HG02884 (cell line): ENCODE measurements around the gene ANKLE1.
"Not testable (repeated sequence)": the region's sequence is repeated elsewhere in the genome, so short reads cannot be mapped to it uniquely, and the experiment has no call there.

Experiments used
- ATAC-seq: cut with Tn5 transposase; IDR thresholded peaks from one replicate; pipeline ENCODE4 v1.9.1; 2021; ENCODE audit warnings: mild to moderate bottlenecking, moderate library complexity; ENCODE audit not compliant: unreplicated experiment

ANKLE1 gene

GRCh38 chr19:17246681-17247425 lies 34.8 kb upstream of the ANKLE1 start:
- no peak for ATAC-seq

GRCh38 chr19:17248011-17248776 lies 33.5 kb upstream of the ANKLE1 start:
- no peak for ATAC-seq

DNA sequence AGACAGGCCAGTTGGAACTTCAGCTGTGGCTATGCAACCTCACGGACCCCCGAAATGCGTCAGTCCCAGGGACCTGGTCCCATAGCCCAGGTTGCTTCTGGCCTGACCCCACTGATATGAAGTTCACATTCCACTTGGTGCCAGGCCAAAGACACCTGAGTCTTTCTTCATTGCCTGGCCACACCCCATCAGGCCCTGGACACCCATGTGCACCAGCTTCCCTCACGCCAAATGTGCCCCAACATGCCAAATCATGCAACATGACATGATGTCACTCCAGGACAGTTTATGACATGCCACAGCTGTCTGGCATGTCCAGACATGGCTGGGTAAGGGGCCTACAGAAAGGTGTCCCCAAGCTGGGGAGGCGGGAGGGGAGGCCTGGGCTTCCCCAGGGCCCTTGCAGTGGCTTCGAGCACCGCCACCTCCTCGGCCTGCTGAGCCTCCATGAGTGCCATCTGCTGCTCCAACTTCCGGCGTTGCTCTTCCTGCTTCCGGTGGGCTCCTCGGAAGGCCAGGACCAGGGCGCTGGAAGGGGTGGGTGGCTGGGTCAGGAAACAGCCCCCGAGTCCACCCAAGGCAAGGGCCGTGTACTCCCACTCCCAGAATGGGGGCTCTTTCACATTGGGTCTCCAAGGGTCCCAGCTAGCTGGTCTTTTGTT lies 31.7 kb upstream of the ANKLE1 start:
- ATAC-seq: no peak

GRCh38 chr19:17254636-17255035 lies 27.1 kb upstream of the ANKLE1 start:
- no peak for ATAC-seq

- ATAC-seq: no peak
Measured at GRCh38 chr19:17255150-17255621, 26.5 kb upstream of the ANKLE1 start.

DNA sequence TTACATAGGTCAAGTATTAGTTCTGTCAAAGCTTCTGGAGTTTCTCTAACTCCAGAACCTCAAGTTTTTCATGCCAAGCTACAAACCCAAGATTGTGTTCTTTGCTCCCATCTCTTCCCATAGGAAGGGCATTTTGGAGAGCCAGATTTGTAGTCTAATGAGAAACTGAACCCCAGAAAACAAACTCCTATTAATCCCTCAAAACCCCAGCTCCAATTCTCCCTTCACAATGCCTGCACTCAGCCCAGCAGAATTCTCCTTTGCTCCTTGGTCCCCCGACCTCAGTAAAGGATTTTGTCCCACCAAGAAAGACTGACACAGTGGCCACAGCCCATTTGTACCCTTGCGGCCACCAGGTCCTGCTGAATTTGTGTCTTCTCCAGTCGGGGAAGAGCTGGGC lies 25.6 kb upstream of the ANKLE1 start:
- ATAC-seq: no peak

DNA sequence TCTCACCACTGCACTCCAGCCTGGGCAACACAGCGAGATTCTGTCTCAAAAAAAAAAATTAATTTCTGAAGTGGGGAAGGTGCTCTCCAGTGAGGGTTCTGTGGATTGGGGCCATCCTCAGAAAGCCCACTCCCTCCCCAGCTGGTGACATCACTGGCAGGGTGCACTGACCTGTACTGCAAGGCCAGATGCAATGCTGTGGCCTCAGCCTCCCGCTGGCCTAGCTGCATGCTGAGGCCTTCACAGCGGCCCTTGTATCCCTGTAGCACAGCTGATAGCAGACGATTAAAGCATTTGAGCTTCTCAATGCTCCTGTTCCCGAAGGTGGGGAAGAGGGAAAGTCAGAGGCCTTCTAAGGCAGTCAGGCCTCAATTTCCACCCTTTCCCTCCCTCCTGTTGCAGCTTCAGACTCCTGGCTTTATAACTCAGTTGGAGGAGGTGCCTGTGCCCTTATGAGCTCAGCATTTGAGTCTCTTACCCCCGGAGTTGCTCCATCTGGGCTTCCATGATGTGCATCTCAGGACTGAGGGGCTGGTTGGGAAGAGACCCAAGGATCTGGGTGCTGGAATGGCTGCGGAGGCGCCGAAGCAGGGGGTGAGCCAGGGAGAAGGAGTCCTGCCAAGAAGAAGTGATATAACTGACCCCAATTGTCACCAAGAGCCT lies 22.5 kb upstream of the ANKLE1 start:
- ATAC-seq: no peak

- no peak for ATAC-seq
Measured at GRCh38 chr19:17259934-17260333, 21.8 kb upstream of the ANKLE1 start.

DNA sequence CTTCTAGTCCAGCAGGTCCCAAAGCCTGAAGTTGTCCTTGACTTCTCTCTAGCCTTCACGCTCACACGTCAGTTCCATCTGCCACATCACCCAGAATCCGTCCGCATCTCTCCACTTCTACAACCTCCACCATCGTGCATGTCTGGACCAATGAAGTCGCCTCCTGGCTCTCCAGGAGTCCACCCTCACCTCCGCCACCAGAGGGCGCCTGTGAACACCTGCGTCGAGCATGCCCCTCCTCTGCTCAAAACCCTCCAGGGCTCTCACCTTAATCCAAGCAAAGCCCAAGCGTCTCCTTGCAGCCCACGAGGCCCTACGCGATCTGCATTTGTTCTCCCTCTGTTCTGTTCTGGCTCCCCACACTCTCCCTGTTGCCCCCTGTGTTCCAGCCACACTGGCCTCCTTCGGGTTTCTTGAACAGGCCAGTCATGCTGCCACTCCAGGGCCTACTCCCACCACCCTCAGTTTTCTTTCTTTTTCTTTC lies 20.8 kb upstream of the ANKLE1 start:
- ATAC-seq: peak; percentile 70

GRCh38 chr19:17262557-17262956 lies 19.1 kb upstream of the ANKLE1 start:
- no peak for ATAC-seq

DNA sequence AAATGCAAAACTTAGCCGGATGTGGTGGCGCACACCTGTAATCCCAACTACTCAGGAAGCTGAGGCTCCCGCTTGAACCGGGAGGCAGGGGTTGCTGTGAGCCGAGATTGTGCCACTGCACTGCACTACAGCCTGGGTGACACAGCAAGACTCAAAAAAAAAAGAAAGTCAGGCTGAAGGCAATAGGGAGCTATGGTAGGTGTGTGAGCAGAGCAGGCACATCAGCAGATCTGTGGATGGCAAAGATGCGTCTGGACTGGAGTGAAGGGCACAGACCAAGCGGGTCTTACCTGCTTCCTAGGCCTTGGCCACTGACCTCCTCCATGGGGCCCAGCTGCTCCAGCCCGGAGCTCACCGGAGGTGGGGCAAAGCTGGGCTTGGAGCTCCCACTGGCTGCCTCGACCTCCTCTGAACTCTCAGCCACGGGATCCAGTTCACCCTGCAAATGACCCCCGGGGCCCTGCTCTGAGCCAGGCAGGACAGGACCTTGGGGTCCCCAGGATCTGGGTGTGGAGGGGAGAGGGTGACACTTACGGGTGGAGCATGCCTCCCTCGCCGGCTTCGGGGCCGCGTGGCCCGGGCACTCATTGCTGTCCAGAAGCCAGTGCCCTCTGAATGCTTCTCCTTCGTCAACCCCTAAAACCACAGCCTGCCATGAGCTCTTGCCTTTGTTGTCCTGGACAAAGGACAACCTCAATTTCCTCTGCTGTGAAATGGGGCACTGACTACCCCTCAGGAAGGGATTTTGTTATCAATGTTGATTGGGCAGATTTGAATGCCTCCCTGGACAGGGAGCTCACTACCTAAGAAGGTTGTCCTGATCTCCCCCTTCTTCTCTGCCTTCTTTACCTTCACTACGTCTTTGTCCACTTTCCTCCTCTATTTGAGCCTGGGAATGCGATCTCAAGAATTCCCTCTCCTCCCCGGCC lies 17.7 kb upstream of the ANKLE1 start:
- no peak for ATAC-seq

GRCh38 chr19:17264641-17264979 lies 17.1 kb upstream of the ANKLE1 start, which contains the start of gene USHBP1:
TSS of gene USHBP1 (minus strand) at chr19:17264745. CDS start at chr19:17264299, 446 bp downstream.
- ATAC-seq: no peak

DNA sequence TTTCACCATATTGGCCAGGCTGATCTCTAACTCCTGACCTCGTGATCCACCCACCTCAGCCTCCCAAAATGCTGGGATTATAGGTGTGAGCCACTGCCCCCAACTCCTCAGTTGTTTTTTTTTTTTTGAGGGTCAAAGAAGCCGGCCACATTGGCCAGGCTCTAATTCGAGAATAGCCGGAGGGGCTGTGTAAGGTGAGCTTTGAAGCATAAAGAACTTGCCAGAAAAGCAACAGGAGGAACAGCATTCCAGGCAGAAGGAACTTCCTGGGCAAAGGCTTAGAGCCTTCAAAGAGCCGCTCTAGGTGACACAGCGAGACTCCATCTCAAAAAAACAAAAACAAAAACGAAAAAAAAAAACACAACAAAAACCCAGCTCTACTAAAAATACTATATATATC lies 15.7 kb upstream of the ANKLE1 start:
- no peak for ATAC-seq

GRCh38 chr19:17266589-17266974 lies 15.1 kb upstream of the ANKLE1 start:
- ATAC-seq: peak; percentile 15

GRCh38 chr19:17266975-17267788 lies 14.5 kb upstream of the ANKLE1 start, which contains the start of gene BABAM1:
TSS of gene BABAM1 (plus strand) at chr19:17267443. CDS start at chr19:17268807, 1,364 bp downstream.
- peak; percentile 91 for ATAC-seq

GRCh38 chr19:17268754-17269153 lies 12.9 kb upstream of the ANKLE1 start:
- no peak for ATAC-seq

- not testable (repeated sequence) for ATAC-seq
Measured at GRCh38 chr19:17274892-17275291, 6.8 kb upstream of the ANKLE1 start.

- no peak for ATAC-seq
Measured at GRCh38 chr19:17275441-17276175, 6.1 kb upstream of the ANKLE1 start.
